Sigmoid colon (tissue), 7 donors: ENCODE measurements around the gene PLEKHS1. TPM values are rescaled to one million over a fixed set of nuclear protein-coding genes. Genes with fewer than 3 reads are reported as not detected.

ENCODE experiments used
- DNase-seq: peaks from one replicate; pipeline ENCODE4 v3.0.0-alpha.2; 2019
- H3K27ac ChIP-seq, 4 donors: fragments of 200-600 bp; sonication (generic); one replicate each; pipeline ENCODE4 v1.5.1; 2016 to 2019; ENCODE audit warnings: mild to moderate bottlenecking in 1 of 4
- H3K27me3 ChIP-seq, 3 donors: fragments of 200-600 bp; sonication (generic); one replicate each; pipeline ENCODE4 v1.5.1; 2019; ENCODE audit warnings: mild to moderate bottlenecking in 1 of 3
- H3K36me3 ChIP-seq, 4 donors: fragments of 200-600 bp; sonication (generic); one replicate each; pipeline ENCODE4 v1.5.1; 2016 to 2019
- H3K4me1 ChIP-seq, 4 donors: fragments of 200-600 bp; sonication (generic); one replicate each; pipeline ENCODE4 v1.5.1; 2017 to 2019
- H3K4me3 ChIP-seq, 4 donors: fragments of 200-600 bp; sonication (generic); one replicate each; pipeline ENCODE4 v1.5.1; 2017 to 2019; ENCODE audit warnings: mild to moderate bottlenecking in 2 of 4, moderate library complexity in 1 of 4
- H3K9me3 ChIP-seq, 4 donors: fragments of 200-600 bp in 3 of 4; sonication (generic) in 3 of 4; one replicate each; pipeline versions ENCODE4 v1.5.1 to v1.6.1; 2013 to 2019
- EP300 ChIP-seq, 4 donors: sonication (generic); formaldehyde crosslinking; IDR thresholded peaks; one replicate each; pipeline ENCODE4 v1.6.1; 2017; ENCODE audit warnings: antibody characterized with exemption in 4 of 4
- POLR2A ChIP-seq, 2 donors: fragments of 450-650 bp; IDR thresholded peaks; one replicate each; pipeline ENCODE4 v1.6.1; 2016; ENCODE audit warnings: antibody characterized with exemption in 2 of 2, mild to moderate bottlenecking in 2 of 2, moderate library complexity in 2 of 2
- POLR2AphosphoS5 ChIP-seq, 4 donors: sonication (generic); formaldehyde crosslinking; IDR thresholded peaks; one replicate each; pipeline ENCODE4 v1.6.1; 2017; ENCODE audit warnings: antibody characterized with exemption in 4 of 4
- WGBS, 2 donors: extraction: QIAGEN DNeasy Blood & Tissue Kit; methylation state at CpG; one replicate each; pipeline ENCODE4 v1.1.7; 2013; 5-methylcytosine and 5-hydroxymethylcytosine counted together
- intact Hi-C: fragments of 100-400 bp; cut with DNase I; formaldehyde crosslinking; loops from one replicate; pipeline ENCODE4 v1.15.1; 2023
- polyA plus RNA-seq, 3 donors: library from polyadenylated mRNA; stranded (reverse); fragments of 200-250 nt; gene quantifications; one replicate each; pipeline ENCODE4 v1.2.3, GENCODE V29; 2013
- total RNA-seq, 4 donors: library from RNA; depleted of rRNA; stranded (reverse); fragments of >200 nt; gene quantifications; one replicate each; pipeline ENCODE4 v1.1.0, GENCODE V29; 2016
- TF ChIP-seq, protein P1 (sequence below), 4 experiments: fragments of 450-650 bp in 3 of 4; fragments of 200-600 bp in 1 of 4; IDR thresholded peaks; one replicate each; pipeline ENCODE4 v1.5.1; 2016 to 2019; ENCODE audit warnings: antibody characterized with exemption in 4 of 4, mild to moderate bottlenecking in 3 of 4, moderate library complexity in 2 of 4
- donor health status: healthy with polysubstance abuse.
- donor health status: Bipolar disorder and iron deficiency.
- donor health status: healthy.

The PLEKHS1 gene
- total and polyA plus RNA-seq, 7 donors: 1.4 to 11.0 (median 3.6) TPM; not detected in 4

DNA sequence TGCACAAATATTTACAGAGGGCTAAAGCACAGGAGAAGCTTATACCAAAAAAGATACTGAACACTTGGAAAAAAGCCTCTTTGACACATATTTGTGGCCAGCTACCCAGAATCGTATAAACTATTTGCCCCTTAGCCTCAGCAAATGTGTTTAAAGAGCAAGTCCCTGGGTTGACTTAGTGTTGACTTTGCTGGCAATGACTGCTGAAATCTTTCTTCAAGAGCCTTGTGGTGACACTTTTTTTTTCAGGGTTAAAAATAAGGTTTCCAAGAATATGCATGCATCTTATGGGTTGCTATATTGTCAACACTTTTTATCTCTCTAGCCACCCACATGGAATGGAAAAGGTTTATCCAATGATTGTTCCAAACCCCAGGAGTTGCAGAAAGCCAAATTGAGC lies 14.9 kb upstream of the PLEKHS1 start:
- Histone ChIP-seq H3K27ac (no peak overlapping the region), H3K36me3 (peaks cover 0 to under 1% (median 0%) of the 10 kb centered on the region in 4 donors), H3K27me3 (no peaks in the 10 kb centered on the region), H3K4me3 (no peak overlapping the region), H3K4me1 (peaks cover 0 to 10% (median 8%) of the 10 kb centered on the region in 4 donors), H3K9me3 (no peaks in the 10 kb centered on the region)
- WGBS, 2 donors: 34 to 60% methylated on average over 1 of the region's 1 CpG
- no peak for DNase-seq
- TF ChIP-seq POLR2AphosphoS5 (IDR thresholded peaks at IDR 0.05) (no peak), POLR2A (IDR thresholded peaks at IDR 0.05) (no peak)
- intact Hi-C loops: no loop called here

DNA sequence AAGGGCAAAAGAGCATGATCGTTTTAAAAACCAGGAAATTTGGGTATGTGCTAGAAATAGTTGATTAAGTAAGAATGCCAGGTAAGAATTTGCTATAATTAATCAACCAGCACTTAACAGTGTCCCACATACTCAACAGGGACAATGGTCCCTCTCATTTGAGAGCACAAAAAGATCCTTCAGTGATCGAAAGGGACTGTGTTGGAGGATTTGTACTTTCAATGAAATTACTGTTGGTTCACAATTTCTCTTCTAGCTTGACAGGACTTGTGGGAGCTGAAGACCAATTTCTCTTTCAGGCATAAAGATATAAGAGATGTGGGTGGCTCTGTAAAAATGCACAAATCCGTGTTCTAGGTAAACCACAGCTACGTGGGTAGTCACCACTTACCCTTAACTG lies 12.5 kb upstream of the PLEKHS1 start:
- WGBS, 2 donors: 82 to 83% methylated on average over 4 of the region's 4 CpGs
- no peak for TF ChIP-seq EP300 (IDR thresholded peaks at IDR 0.05)
- intact Hi-C loops: no loop called here
- H3K4me3 ChIP-seq: no peak overlapping the region
- no peaks in the 10 kb centered on the region for H3K36me3 ChIP-seq
- H3K27me3 ChIP-seq: no peaks in the 10 kb centered on the region
- no peaks in the 10 kb centered on the region for H3K9me3 ChIP-seq
- no peak for DNase-seq
- H3K4me1 ChIP-seq: peaks cover 0 to 10% (median 8%) of the 10 kb centered on the region in 4 donors
- no peak overlapping the region for H3K27ac ChIP-seq

DNA sequence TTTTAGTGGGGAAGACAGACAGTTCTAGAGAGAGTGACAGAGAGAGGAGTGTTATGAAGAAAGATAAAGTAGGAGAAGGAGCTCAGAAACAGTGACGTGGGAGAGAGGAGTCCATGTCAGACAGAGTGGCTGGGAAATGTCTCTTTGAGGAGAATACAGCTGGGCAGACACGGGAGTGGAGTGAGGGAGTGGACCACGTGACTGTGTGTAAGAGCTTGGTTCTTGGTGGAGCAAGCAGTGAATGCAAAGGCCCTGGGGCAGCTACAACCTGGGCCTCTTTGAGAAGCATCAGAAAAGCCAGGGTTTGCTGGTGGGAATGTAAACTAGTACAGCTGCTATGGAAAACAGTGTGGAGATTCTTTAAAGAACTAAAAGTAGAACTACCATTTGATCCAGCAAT lies 11.9 kb upstream of the PLEKHS1 start:
- intact Hi-C loops: no loop called here
- no peaks in the 10 kb centered on the region for H3K36me3 ChIP-seq
- TF ChIP-seq POLR2AphosphoS5 (IDR thresholded peaks at IDR 0.05): no peak
- no peak for TF ChIP-seq POLR2A (IDR thresholded peaks at IDR 0.05)
- TF ChIP-seq, protein P1, sequence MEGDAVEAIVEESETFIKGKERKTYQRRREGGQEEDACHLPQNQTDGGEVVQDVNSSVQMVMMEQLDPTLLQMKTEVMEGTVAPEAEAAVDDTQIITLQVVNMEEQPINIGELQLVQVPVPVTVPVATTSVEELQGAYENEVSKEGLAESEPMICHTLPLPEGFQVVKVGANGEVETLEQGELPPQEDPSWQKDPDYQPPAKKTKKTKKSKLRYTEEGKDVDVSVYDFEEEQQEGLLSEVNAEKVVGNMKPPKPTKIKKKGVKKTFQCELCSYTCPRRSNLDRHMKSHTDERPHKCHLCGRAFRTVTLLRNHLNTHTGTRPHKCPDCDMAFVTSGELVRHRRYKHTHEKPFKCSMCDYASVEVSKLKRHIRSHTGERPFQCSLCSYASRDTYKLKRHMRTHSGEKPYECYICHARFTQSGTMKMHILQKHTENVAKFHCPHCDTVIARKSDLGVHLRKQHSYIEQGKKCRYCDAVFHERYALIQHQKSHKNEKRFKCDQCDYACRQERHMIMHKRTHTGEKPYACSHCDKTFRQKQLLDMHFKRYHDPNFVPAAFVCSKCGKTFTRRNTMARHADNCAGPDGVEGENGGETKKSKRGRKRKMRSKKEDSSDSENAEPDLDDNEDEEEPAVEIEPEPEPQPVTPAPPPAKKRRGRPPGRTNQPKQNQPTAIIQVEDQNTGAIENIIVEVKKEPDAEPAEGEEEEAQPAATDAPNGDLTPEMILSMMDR (IDR thresholded peaks at IDR 0.05): no peak
- no peak for TF ChIP-seq EP300 (IDR thresholded peaks at IDR 0.05)
- peaks cover 0 to 10% (median 8%) of the 10 kb centered on the region in 4 donors for H3K4me1 ChIP-seq
- DNase-seq: no peak
- no peaks in the 10 kb centered on the region for H3K27me3 ChIP-seq
- no peaks in the 10 kb centered on the region for H3K9me3 ChIP-seq
- no peak overlapping the region for H3K4me3 ChIP-seq
- 80 to 84% methylated on average over 3 of the region's 3 CpGs for WGBS, 2 donors
- H3K27ac ChIP-seq: no peak overlapping the region

DNA sequence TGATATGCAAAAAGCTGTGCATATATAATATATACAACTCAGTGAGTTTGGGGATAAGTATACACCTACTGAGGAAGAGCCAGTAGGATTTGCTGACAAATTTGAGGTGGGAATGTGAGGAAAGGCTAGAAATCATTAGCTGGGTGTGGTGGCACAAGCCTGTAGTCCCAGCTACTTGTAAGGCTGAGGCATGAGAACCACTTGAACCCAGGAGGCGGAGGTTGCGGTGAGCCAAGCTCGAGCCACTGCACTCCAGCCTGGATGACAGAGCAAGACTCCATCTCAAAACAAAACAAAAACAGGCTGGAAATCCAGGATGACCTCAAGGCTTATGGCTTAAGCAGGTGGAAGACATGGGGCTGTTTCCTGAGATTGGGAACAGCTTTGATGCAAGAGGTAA lies 10.6 kb upstream of the PLEKHS1 start:
- no peak overlapping the region for H3K4me3 ChIP-seq
- H3K4me1 ChIP-seq: peaks cover 0 to 8% (median 6%) of the 10 kb centered on the region in 4 donors
- no peaks in the 10 kb centered on the region for H3K27me3 ChIP-seq
- H3K9me3 ChIP-seq: no peaks in the 10 kb centered on the region
- no peak overlapping the region for H3K27ac ChIP-seq
- TF ChIP-seq EP300 (IDR thresholded peaks at IDR 0.05) (no peak), POLR2AphosphoS5 (IDR thresholded peaks at IDR 0.05) (no peak), POLR2A (IDR thresholded peaks at IDR 0.05) (no peak)
- TF ChIP-seq, protein P1 (IDR thresholded peaks at IDR 0.05): no peak
- no peak for DNase-seq
- no peaks in the 10 kb centered on the region for H3K36me3 ChIP-seq
- WGBS, 2 donors: 96 to 97% methylated on average over 3 of the region's 3 CpGs
- intact Hi-C loops: no loop called here

DNA sequence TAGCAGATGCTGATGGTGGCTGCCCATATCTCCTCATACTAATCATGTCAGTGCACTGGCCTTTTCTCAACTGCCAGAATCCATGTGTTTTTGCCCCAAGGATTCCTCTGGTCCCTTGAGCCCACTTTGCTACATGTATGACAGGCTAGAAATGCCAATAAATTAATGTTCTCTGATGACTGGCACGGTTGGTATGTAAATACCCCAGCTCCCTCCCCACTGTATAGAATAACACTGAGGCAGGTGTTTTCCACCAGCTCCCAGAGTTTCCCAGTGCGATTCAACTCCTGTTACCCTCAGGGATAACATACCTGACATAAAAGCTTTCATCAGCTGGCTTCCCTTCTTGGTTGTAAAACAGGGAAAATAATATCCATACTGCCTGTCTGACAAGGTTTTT lies 9.0 kb upstream of the PLEKHS1 start:
- H3K27ac ChIP-seq: no peak overlapping the region
- intact Hi-C loops: no loop called here
- H3K27me3 ChIP-seq: no peaks in the 10 kb centered on the region
- no peak for TF ChIP-seq EP300 (IDR thresholded peaks at IDR 0.05)
- TF ChIP-seq POLR2A (IDR thresholded peaks at IDR 0.05): no peak
- TF ChIP-seq, protein P1 (IDR thresholded peaks at IDR 0.05): no peak
- no peak for TF ChIP-seq POLR2AphosphoS5 (IDR thresholded peaks at IDR 0.05)
- no peak overlapping the region for H3K4me3 ChIP-seq
- WGBS, 2 donors: 68 to 81% methylated on average over 2 of the region's 2 CpGs
- H3K9me3 ChIP-seq: no peaks in the 10 kb centered on the region
- no peaks in the 10 kb centered on the region for H3K4me1 ChIP-seq
- DNase-seq: no peak
- H3K36me3 ChIP-seq: no peaks in the 10 kb centered on the region

DNA sequence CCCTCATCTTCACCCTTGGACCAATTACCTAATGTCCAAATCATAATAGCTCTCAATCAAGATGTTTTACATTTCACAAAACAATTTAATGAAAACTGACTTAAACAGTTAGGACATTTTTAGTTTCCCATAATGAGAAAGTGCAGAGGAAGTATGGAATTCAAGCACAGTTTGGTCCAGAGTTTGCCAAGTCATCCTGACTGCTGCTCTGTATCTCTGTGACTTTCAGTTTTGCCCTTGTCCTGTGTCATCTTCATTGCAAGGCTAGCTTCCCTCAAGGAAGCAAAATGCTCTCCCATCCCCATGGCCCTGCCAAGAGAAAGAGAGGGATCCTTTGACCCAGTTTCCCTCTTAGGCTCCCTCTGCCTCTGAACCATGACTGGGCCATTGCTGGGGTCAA lies 7.9 kb upstream of the PLEKHS1 start:
- H3K4me3 ChIP-seq: no peak overlapping the region
- no peaks in the 10 kb centered on the region for H3K36me3 ChIP-seq
- no peaks in the 10 kb centered on the region for H3K27me3 ChIP-seq
- H3K27ac ChIP-seq: no peak overlapping the region
- no peak for DNase-seq
- H3K4me1 ChIP-seq: no peaks in the 10 kb centered on the region
- no peaks in the 10 kb centered on the region for H3K9me3 ChIP-seq
- intact Hi-C loops: no loop called here
- no peak for TF ChIP-seq POLR2A (IDR thresholded peaks at IDR 0.05)
